HCT116 (cell line): ENCODE results near the gene CAMK1D. TPM values are rescaled to one million over a fixed set of nuclear protein-coding genes. Genes with fewer than 3 reads are reported as not detected.

Source experiments
- ATAC-seq: fragments of 200-7000 bp; cut with Tn5 transposase; 2 replicates; pipeline ENCODE4 v1.9.1; 2020; ENCODE audit warnings: mild to moderate bottlenecking, moderate library complexity
- BruUV-seq: library from RNA; stranded (reverse); fragments of 400-500 nt; replicated peaks from 2 replicates; lab custom pipeline; 2021; lab: Mats Ljungman, UMichigan
- CTCF ChIA-PET: fragments of 300-600 bp; sonication (Branson Sonifier 250); formaldehyde crosslinking; loops from one replicate; lab custom pipeline; 2021; ENCODE audit warnings: antibody characterized with exemption; lab: Charles Lee
- POLR2A ChIA-PET: fragments of 300-600, 350-600 bp; sonication (Branson Sonifier 250); formaldehyde crosslinking; loops from one replicate; lab custom pipeline; 2021; ENCODE audit warnings: antibody characterized with exemption; lab: Charles Lee
- RAD21 ChIA-PET, 2 experiments: fragments of 300-600 bp; sonication (Branson Sonifier 250); formaldehyde crosslinking; loops; one replicate each; lab custom pipeline; 2023; ENCODE audit warnings: low total read pairs in 2 of 2; ENCODE audit not compliant: uncharacterized antibody in 2 of 2, unreplicated experiment in 2 of 2, low non-redundant PET in 1 of 2; lab: Charles Lee
- DNase-seq: peaks from one replicate; pipeline ENCODE4 v3.0.0-alpha.2; 2010; ENCODE audit warnings: low read depth, low spot score
- H2AFZ ChIP-seq: fragments of 200-600 bp; shearing (Covaris generic), sonication (generic); 2 replicates; pipeline ENCODE4 v1.6.1; 2017; ENCODE audit warnings: low read depth, mixed run types, mixed read lengths, antibody characterized with exemption, low read length; ENCODE audit not compliant: poor library complexity, severe bottlenecking
- H3K27ac ChIP-seq: 2 replicates; pipeline ENCODE4 v1.5.1; 2012; ENCODE audit warnings: low read depth, low read length
- H3K27me3 ChIP-seq: fragments of 200-600 bp; sonication (generic); 2 replicates; pipeline ENCODE4 v1.6.1; 2016; ENCODE audit warnings: mixed run types, low read length, mixed read lengths; ENCODE audit not compliant: insufficient read depth
- H3K36me3 ChIP-seq, 2 experiments: fragments of 200-500 bp in 1 of 2; fragments of 200-600 bp in 1 of 2; sonication (Bioruptor generic) in 1 of 2; sonication (generic) in 1 of 2; 2 replicates each; pipeline versions ENCODE4 v1.5.1 to v1.6.1; 2014 to 2016; ENCODE audit warnings: low read length in 2 of 2, inconsistent platforms in 1 of 2, mixed read lengths in 1 of 2, mixed run types in 1 of 2; ENCODE audit not compliant: insufficient read depth in 2 of 2, control insufficient read depth in 1 of 2
- H3K4me1 ChIP-seq, 2 experiments: fragments of 200-600 bp in 1 of 2; sonication (generic) in 1 of 2; 2 replicates each; pipeline versions ENCODE4 v1.5.1 to v1.6.1; 2012 to 2017; ENCODE audit warnings: low read length in 2 of 2, inconsistent platforms in 1 of 2, mild to moderate bottlenecking in 1 of 2, mixed read lengths in 1 of 2, mixed run types in 1 of 2, moderate library complexity in 1 of 2; ENCODE audit not compliant: insufficient read depth in 2 of 2, control insufficient read depth in 1 of 2
- H3K4me2 ChIP-seq: fragments of 200-600 bp; sonication (generic); 2 replicates; pipeline ENCODE4 v1.6.1; 2017; ENCODE audit warnings: mixed run types, low read length, mixed read lengths
- H3K4me3 ChIP-seq, 2 experiments: fragments of 200-600 bp in 1 of 2; sonication (generic) in 1 of 2; replicated peaks in 1 of 2; 2 replicates each; pipeline ENCODE4 v1.5.1; 2011 to 2016; ENCODE audit warnings: low read length in 2 of 2, control low read depth in 1 of 2, low read depth in 1 of 2, mild to moderate bottlenecking in 1 of 2, mixed read lengths in 1 of 2, mixed run types in 1 of 2
- H3K79me2 ChIP-seq: fragments of 200-600 bp; sonication (generic); 2 replicates; pipeline ENCODE4 v1.6.1; 2017; ENCODE audit warnings: mild to moderate bottlenecking, mixed run types, low read length, moderate library complexity, mixed read lengths; ENCODE audit not compliant: insufficient read depth
- H3K9ac ChIP-seq: fragments of 200-600 bp; sonication (generic); 2 replicates; pipeline ENCODE4 v1.6.1; 2016; ENCODE audit warnings: low read length, mixed read lengths
- H3K9me2 ChIP-seq: fragments of 200-600 bp; sonication (generic), shearing (Covaris generic); 2 replicates; pipeline ENCODE4 v1.6.1; 2017; ENCODE audit warnings: mixed run types, mild to moderate bottlenecking, moderate library complexity; ENCODE audit not compliant: insufficient read depth
- H3K9me3 ChIP-seq, 2 experiments: fragments of 200-500 bp in 1 of 2; fragments of 200-600 bp in 1 of 2; sonication (Bioruptor generic) in 1 of 2; sonication (generic) in 1 of 2; 2 replicates each; pipeline ENCODE4 v1.6.1; 2014 to 2017; ENCODE audit warnings: low read length in 2 of 2, mixed read lengths in 2 of 2, inconsistent platforms in 1 of 2, low read depth in 1 of 2, mild to moderate bottlenecking in 1 of 2, mixed run types in 1 of 2, moderate library complexity in 1 of 2; ENCODE audit not compliant: control insufficient read depth in 1 of 2, insufficient read depth in 1 of 2
- H4K20me1 ChIP-seq: fragments of 200-600 bp; sonication (generic), shearing (Covaris generic); 2 replicates; pipeline ENCODE4 v1.6.1; 2017; ENCODE audit warnings: mixed run types, mild to moderate bottlenecking, moderate library complexity; ENCODE audit not compliant: insufficient read depth
- CBX3 ChIP-seq: IDR thresholded peaks from 2 replicates; pipeline ENCODE4 v1.6.1; 2012; ENCODE audit warnings: low read depth
- CTCF ChIP-seq, 3 experiments: fragments of 200-600 bp in 1 of 3; sonication (generic) in 1 of 3; IDR thresholded peaks in 2 of 3; conservative IDR thresholded peaks in 1 of 3; 2 replicates each; pipeline ENCODE4 v1.5.1; 2012 to 2017; ENCODE audit warnings: low read depth in 2 of 3, low read length in 2 of 3, antibody characterized with exemption in 1 of 3, borderline replicate concordance in 1 of 3, control low read depth in 1 of 3, mild to moderate bottlenecking in 1 of 3, mixed read lengths in 1 of 3, mixed run types in 1 of 3, moderate library complexity in 1 of 3; ENCODE audit not compliant: insufficient read depth in 1 of 3
- EGR1 ChIP-seq: IDR thresholded peaks from 2 replicates; pipeline ENCODE4 v1.6.1; 2012; ENCODE audit warnings: low read depth
- ELF1 ChIP-seq: IDR thresholded peaks from 2 replicates; pipeline ENCODE4 v1.6.1; 2012; ENCODE audit warnings: low read depth, borderline replicate concordance
- EZH2 ChIP-seq: fragments of 200-600 bp; sonication (generic); IDR thresholded peaks from 2 replicates; pipeline ENCODE4 v1.6.1; 2017; ENCODE audit warnings: antibody characterized with exemption, mixed run types
- EZH2phosphoT487 ChIP-seq: fragments of 200-600 bp; IDR thresholded peaks from 2 replicates; pipeline ENCODE4 v1.6.1; 2018; ENCODE audit warnings: antibody characterized with exemption, borderline replicate concordance
- POLR2A ChIP-seq: IDR thresholded peaks from 2 replicates; pipeline ENCODE4 v1.7.0; 2011; ENCODE audit warnings: borderline replicate concordance; ENCODE audit not compliant: insufficient read depth, insufficient read length; ENCODE audit errors: extremely low read depth
- SIN3A ChIP-seq: IDR thresholded peaks from 2 replicates; pipeline ENCODE4 v1.6.1; 2012; ENCODE audit warnings: low read depth
- SP1 ChIP-seq: IDR thresholded peaks from 2 replicates; pipeline ENCODE4 v1.6.1; 2012; ENCODE audit warnings: low read depth
- SRF ChIP-seq: IDR thresholded peaks from 2 replicates; pipeline ENCODE4 v1.6.1; 2012; ENCODE audit warnings: low read depth
- TCF7L2 ChIP-seq: IDR thresholded peaks from 2 replicates; pipeline ENCODE4 v1.7.0; 2011; ENCODE audit warnings: borderline replicate concordance, inconsistent platforms; ENCODE audit not compliant: insufficient read depth, insufficient read length; ENCODE audit errors: extremely low read depth
- YY1 ChIP-seq: IDR thresholded peaks from 2 replicates; pipeline ENCODE4 v1.6.1; 2011; ENCODE audit warnings: low read length, low read depth, moderate library complexity, mild to moderate bottlenecking; ENCODE audit not compliant: insufficient replicate concordance; ENCODE audit errors: extremely low read depth
- intact Hi-C: fragments of 100-400 bp; cut with micrococcal nuclease; formaldehyde crosslinking; loops from 2 replicates; pipeline ENCODE4 v1.10.0; 2022
- total RNA-seq: library from RNA; stranded (reverse); gene quantifications from one replicate; pipeline ENCODE4 v1.2.1, GENCODE V29; 2021; ENCODE audit not compliant: unreplicated experiment
- TF ChIP-seq, protein P1 (sequence below): IDR thresholded peaks from 2 replicates; pipeline ENCODE4 v1.6.1; 2011; ENCODE audit warnings: mild to moderate bottlenecking, low read length, moderate library complexity; ENCODE audit not compliant: insufficient replicate concordance; ENCODE audit errors: extremely low read depth

The CAMK1D gene
- total RNA-seq, 1 experiment from 2014 or later = 9.6 TPM

DNA sequence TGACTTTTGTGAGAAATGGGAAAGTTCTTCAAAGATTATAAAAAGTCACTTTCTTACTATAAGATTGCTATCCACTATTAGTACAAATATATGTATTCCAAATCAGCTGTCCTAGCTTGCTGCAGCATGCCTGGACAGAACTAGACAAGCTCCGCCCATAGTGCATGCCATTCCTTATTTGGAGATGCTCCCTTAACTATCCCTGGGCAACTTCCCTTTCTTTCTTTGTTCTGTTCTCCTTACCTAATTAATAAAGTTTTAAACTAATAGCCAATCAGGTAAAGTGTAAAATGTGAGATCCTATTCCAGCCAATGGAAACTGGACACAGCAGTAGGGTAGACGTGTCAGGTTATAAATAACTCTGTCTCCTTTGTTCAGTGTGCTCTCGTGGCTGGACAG, 281.9 kb downstream of the CAMK1D start:
- no peak for ATAC-seq
- no peak overlapping the region for H3K4me3 ChIP-seq
- H4K20me1 ChIP-seq = no peaks in the 10 kb centered on the region
- no peaks in the 10 kb centered on the region for H3K27me3 ChIP-seq
- no peaks in the 10 kb centered on the region for H3K9me2 ChIP-seq
- RAD21 ChIA-PET = interaction anchor here in 1 of 2 experiments (0.7 kb wide), 1 partner anchor 203 kb away, joined by 3 read pairs; no protein-coding TSS in a partner anchor
- no peaks in the 10 kb centered on the region for H3K36me3 ChIP-seq
- no peak for DNase-seq
- no TSS peak for BruUV-seq
- H3K27ac ChIP-seq = no peak overlapping the region
- POLR2A ChIA-PET = no interaction called here
- H3K9me3 ChIP-seq = no peaks in the 10 kb centered on the region
- H2AFZ ChIP-seq = no peak overlapping the region
- TF ChIP-seq SIN3A (no peak), SRF (peak; percentile 70; the same call in 1 of the 2 replicates)
- no peaks in the 10 kb centered on the region for H3K79me2 ChIP-seq
- no peak overlapping the region for H3K9ac ChIP-seq
- intact Hi-C loops = no loop called here
- peaks cover 0 to 13% of the 10 kb centered on the region in 2 experiments; a peak in 1 of 4 replicates for H3K4me1 ChIP-seq
- no peak overlapping the region for H3K4me2 ChIP-seq
- CTCF ChIA-PET = no interaction called here

GRCh38 chr10:12631787-12632562, 282.6 kb downstream of the CAMK1D start:
- CTCF ChIA-PET = no interaction called here
- H3K79me2 ChIP-seq = no peaks in the 10 kb centered on the region
- RAD21 ChIA-PET = interaction anchor here in 1 of 2 experiments (0.7 kb wide), 1 partner anchor 204 kb away, joined by 3 read pairs; no protein-coding TSS in a partner anchor
- H2AFZ ChIP-seq = no peak overlapping the region
- POLR2A ChIA-PET = no interaction called here
- intact Hi-C loops = no loop called here
- ATAC-seq (no peak), DNase-seq (no peak)
- H3K27ac ChIP-seq = no peak overlapping the region
- H3K4me2 ChIP-seq = no peak overlapping the region
- no peaks in the 10 kb centered on the region for H3K27me3 ChIP-seq
- peaks cover 0 to 13% of the 10 kb centered on the region in 2 experiments; a peak in 1 of 4 replicates for H3K4me1 ChIP-seq
- H3K9ac ChIP-seq = no peak overlapping the region
- H3K9me2 ChIP-seq = no peaks in the 10 kb centered on the region
- H3K9me3 ChIP-seq = no peaks in the 10 kb centered on the region
- no peaks in the 10 kb centered on the region for H4K20me1 ChIP-seq
- TF ChIP-seq, protein P1, sequence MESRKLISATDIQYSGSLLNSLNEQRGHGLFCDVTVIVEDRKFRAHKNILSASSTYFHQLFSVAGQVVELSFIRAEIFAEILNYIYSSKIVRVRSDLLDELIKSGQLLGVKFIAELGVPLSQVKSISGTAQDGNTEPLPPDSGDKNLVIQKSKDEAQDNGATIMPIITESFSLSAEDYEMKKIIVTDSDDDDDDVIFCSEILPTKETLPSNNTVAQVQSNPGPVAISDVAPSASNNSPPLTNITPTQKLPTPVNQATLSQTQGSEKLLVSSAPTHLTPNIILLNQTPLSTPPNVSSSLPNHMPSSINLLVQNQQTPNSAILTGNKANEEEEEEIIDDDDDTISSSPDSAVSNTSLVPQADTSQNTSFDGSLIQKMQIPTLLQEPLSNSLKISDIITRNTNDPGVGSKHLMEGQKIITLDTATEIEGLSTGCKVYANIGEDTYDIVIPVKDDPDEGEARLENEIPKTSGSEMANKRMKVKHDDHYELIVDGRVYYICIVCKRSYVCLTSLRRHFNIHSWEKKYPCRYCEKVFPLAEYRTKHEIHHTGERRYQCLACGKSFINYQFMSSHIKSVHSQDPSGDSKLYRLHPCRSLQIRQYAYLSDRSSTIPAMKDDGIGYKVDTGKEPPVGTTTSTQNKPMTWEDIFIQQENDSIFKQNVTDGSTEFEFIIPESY = no peak
- TF ChIP-seq SIN3A (no peak), ELF1 (no peak), EZH2phosphoT487 (no peak), TCF7L2 (no peak), EGR1 (no peak), CBX3 (no peak), POLR2A (no peak), EZH2 (no peak), SP1 (no peak), CTCF (IDR thresholded peaks at IDR 0.05 in 2 of 3, conservative IDR thresholded peaks at IDR 0.05 in 1 of 3; ENCODE audit: borderline replicate concordance in 1 of 3, insufficient read depth in 1 of 3, low read depth in 2 of 3, low read length in 2 of 3) (no peak), YY1 (no peak)
- no TSS peak for BruUV-seq
- no peak overlapping the region for H3K4me3 ChIP-seq
- H3K36me3 ChIP-seq = no peaks in the 10 kb centered on the region
